RWPE1 (cell line): Measurements from ENCODE around the gene EFEMP1.

ENCODE experiments used
- CTCF ChIA-PET: fragments of 350-600 bp; sonication (Branson Sonifier 250); formaldehyde crosslinking; extraction: SDS; loops from one replicate; lab custom pipeline; 2021; lab: Yijun Ruan, JAX
- POLR2A ChIA-PET: fragments of 400-600 bp; formaldehyde crosslinking; extraction: SDS; loops from one replicate; lab custom pipeline; 2020; ENCODE audit warnings: antibody characterized with exemption; ENCODE audit not compliant: low non-redundant PET; lab: Yijun Ruan, JAX
- DNase-seq: peaks from one replicate; pipeline ENCODE4 v3.0.0; 2012; ENCODE audit warnings: low spot score
- H3K27ac ChIP-seq: fragments of 450-650 bp; 2 replicates; pipeline ENCODE4 v1.5.1; 2017
- CTCF ChIP-seq: fragments of 450-650 bp; conservative IDR thresholded peaks from 2 replicates; pipeline ENCODE4 v1.5.1; 2017; ENCODE audit warnings: low read depth, mild to moderate bottlenecking

The EFEMP1 gene

GRCh38 chr2:55883357-55883756, 40.2 kb downstream of the EFEMP1 start:
- POLR2A ChIA-PET, result no interaction called here
- no peak overlapping the region; the same call in 1 of the 2 replicates for H3K27ac ChIP-seq
- CTCF ChIA-PET, result no interaction called here
- DNase-seq, result no peak
- TF ChIP-seq CTCF, result no peak

GRCh38 chr2:55882954-55883353, 40.6 kb downstream of the EFEMP1 start:
- POLR2A ChIA-PET, result no interaction called here

GRCh38 chr2:55880416-55881143, 43.0 kb downstream of the EFEMP1 start:
- no peak for TF ChIP-seq CTCF
- CTCF ChIA-PET, result no interaction called here
- POLR2A ChIA-PET, result no interaction called here
- no peak overlapping the region for H3K27ac ChIP-seq
- DNase-seq, result no peak

More at GRCh38 chr2:55882954-55883353, 40.6 kb downstream of the EFEMP1 start:
- H3K27ac ChIP-seq, result no peak overlapping the region
- no peak for TF ChIP-seq CTCF
- CTCF ChIA-PET, result no interaction called here
- no peak for DNase-seq

- no peak for DNase-seq
- TF ChIP-seq CTCF, result no peak
- CTCF ChIA-PET, result no interaction called here
- H3K27ac ChIP-seq, result no peak overlapping the region
- POLR2A ChIA-PET, result no interaction called here
These were observed 43.6 kb downstream of the EFEMP1 start for GRCh38 chr2:55879976-55880375.

- ChIA-PET CTCF (no interaction called here), POLR2A (no interaction called here)
- DNase-seq, result no peak
- H3K27ac ChIP-seq, result no peak overlapping the region
- TF ChIP-seq CTCF, result no peak
These were observed 46.5 kb downstream of the EFEMP1 start for GRCh38 chr2:55877087-55877436.

GRCh38 chr2:55876429-55877086, 47.0 kb downstream of the EFEMP1 start:
- POLR2A ChIA-PET, result no interaction called here
- CTCF ChIA-PET, result no interaction called here
- DNase-seq, result no peak
- TF ChIP-seq CTCF, result no peak
- no peak overlapping the region for H3K27ac ChIP-seq
